Suprapubic skin (tissue), 3 donors: ENCODE data around the gene SLC29A1.

Source experiments
- CTCF ChIP-seq, 2 donors: fragments of 200-600 bp in 1 of 2; fragments of 450-650 bp in 1 of 2; sonication (generic) in 1 of 2; IDR thresholded peaks; one replicate each; pipeline ENCODE4 v1.5.1; 2016 to 2019; ENCODE audit warnings: antibody characterized with exemption in 2 of 2, mild to moderate bottlenecking in 1 of 2, moderate library complexity in 1 of 2
- EP300 ChIP-seq: sonication (generic); formaldehyde crosslinking; IDR thresholded peaks from one replicate; pipeline ENCODE4 v1.6.1; 2017; ENCODE audit warnings: antibody characterized with exemption

DNA sequence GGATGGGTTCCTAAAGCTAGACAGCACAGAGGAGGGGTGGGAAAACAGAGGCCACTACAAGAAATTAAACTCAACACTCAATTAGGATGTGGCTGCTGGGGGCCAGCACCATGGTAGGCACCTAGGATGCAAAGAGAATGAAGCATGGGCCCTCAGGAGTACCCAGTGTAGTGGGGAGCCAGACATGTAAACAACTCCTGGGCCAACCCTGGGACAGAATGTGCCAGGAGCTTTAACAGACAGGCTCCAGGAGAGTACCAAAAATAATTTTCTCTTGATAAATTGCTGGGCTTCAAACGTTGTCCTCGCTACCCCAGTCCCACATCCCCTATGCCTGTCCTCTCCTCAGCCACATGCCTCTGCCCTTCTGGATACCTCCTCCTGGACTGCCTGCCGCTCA is 48.5 kb downstream of the SLC29A1 start:
- TF ChIP-seq CTCF (IDR thresholded peaks at IDR 0.05) (no peak), EP300 (no peak)
